Fibroblast of lung (primary cell): ENCODE measurements around the gene POLG2. TPM values are rescaled to one million over a fixed set of nuclear protein-coding genes. Genes with fewer than 3 reads are reported as not detected.

Experiments
- DNase-seq, 2 donors: peaks; one replicate each; pipeline versions ENCODE4 v3.0.0 to v3.0.0-alpha.2; 2010; ENCODE audit warnings: low read depth in 2 of 2
- H2AFZ ChIP-seq: 2 replicates; pipeline ENCODE4 v1.5.1; 2012; ENCODE audit warnings: low read length, control low read depth, inconsistent platforms
- H3K27ac ChIP-seq: 2 replicates; pipeline ENCODE4 v1.5.1; 2011; ENCODE audit warnings: low read length, control low read depth; ENCODE audit not compliant: insufficient read depth
- H3K27me3 ChIP-seq: 2 replicates; pipeline ENCODE4 v1.5.1; 2011; ENCODE audit warnings: mild to moderate bottlenecking, low read length; ENCODE audit not compliant: control insufficient read depth, insufficient read depth
- H3K36me3 ChIP-seq: 2 replicates; pipeline ENCODE4 v1.5.1; 2011; ENCODE audit warnings: low read length; ENCODE audit not compliant: control insufficient read depth, insufficient read depth
- H3K4me1 ChIP-seq: 2 replicates; pipeline ENCODE4 v1.5.1; 2011; ENCODE audit warnings: low read length; ENCODE audit not compliant: control insufficient read depth, insufficient read depth; ENCODE audit errors: extremely low read depth
- H3K4me2 ChIP-seq: 2 replicates; pipeline ENCODE4 v1.5.1; 2011; ENCODE audit warnings: low read length, control low read depth; ENCODE audit not compliant: insufficient read depth; ENCODE audit errors: extremely low read depth
- H3K4me3 ChIP-seq, 4 experiments: fragments of 200-600 bp in 1 of 4; sonication (generic) in 1 of 4; replicated peaks in 1 of 4; 2 replicates each; pipeline ENCODE4 v1.5.1; 2011 to 2016; ENCODE audit warnings: low read length in 4 of 4, low read depth in 3 of 4, mild to moderate bottlenecking in 3 of 4, control low read depth in 2 of 4, inconsistent platforms in 1 of 4, mixed read lengths in 1 of 4; ENCODE audit not compliant: insufficient read depth in 1 of 4; ENCODE audit errors: control extremely low read depth in 1 of 4
- H3K79me2 ChIP-seq: 2 replicates; pipeline ENCODE4 v1.5.1; 2012; ENCODE audit warnings: mild to moderate bottlenecking, low read length, inconsistent platforms; ENCODE audit not compliant: control insufficient read depth, insufficient read depth
- H3K9ac ChIP-seq: 2 replicates; pipeline ENCODE4 v1.5.1; 2011; ENCODE audit warnings: mild to moderate bottlenecking, low read length, control low read depth; ENCODE audit not compliant: insufficient read depth
- H3K9me3 ChIP-seq: 2 replicates; pipeline ENCODE4 v1.5.1; 2012; ENCODE audit warnings: low read depth, low read length; ENCODE audit not compliant: control insufficient read depth, insufficient read depth
- H4K20me1 ChIP-seq: 2 replicates; pipeline ENCODE4 v1.5.1; 2011; ENCODE audit warnings: low read length; ENCODE audit not compliant: control insufficient read depth, insufficient read depth; ENCODE audit errors: extremely low read depth
- EZH2 ChIP-seq: IDR thresholded peaks from 2 replicates; pipeline ENCODE4 v1.5.1; 2012; ENCODE audit warnings: low read length, control low read depth, mild to moderate bottlenecking; ENCODE audit errors: missing control alignments
- polyA plus RNA-seq, 2 donors: library from polyadenylated mRNA; depleted of rRNA in 1 of 2; stranded (reverse) in 1 of 2; unstranded in 1 of 2; fragments of >200 nt; gene quantifications; 2 replicates each; pipeline ENCODE4 v1.2.1, GENCODE V29; 2011 to 2012; ENCODE audit warnings: missing spikeins in 1 of 2
- total RNA-seq: library from RNA; depleted of rRNA; stranded (reverse); fragments of >200 nt; gene quantifications from 2 replicates; pipeline ENCODE4 v1.2.1, GENCODE V29; 2014
- TF ChIP-seq, protein P1 (sequence below), 2 donors: IDR thresholded peaks in 1 of 2; conservative IDR thresholded peaks in 1 of 2; 1 replicate in 1 of 2; 2 replicates in 1 of 2; pipeline ENCODE4 v1.5.1; 2011 to 2012; ENCODE audit warnings: low read length in 2 of 2, control low read depth in 1 of 2, inconsistent platforms in 1 of 2, low read depth in 1 of 2, mild to moderate bottlenecking in 1 of 2

The POLG2 gene
- total and polyA plus RNA-seq, 2 donors (not counting 1 experiment from before 2014, with no cell fraction given), result 6.9 to 21.3 TPM

DNA sequence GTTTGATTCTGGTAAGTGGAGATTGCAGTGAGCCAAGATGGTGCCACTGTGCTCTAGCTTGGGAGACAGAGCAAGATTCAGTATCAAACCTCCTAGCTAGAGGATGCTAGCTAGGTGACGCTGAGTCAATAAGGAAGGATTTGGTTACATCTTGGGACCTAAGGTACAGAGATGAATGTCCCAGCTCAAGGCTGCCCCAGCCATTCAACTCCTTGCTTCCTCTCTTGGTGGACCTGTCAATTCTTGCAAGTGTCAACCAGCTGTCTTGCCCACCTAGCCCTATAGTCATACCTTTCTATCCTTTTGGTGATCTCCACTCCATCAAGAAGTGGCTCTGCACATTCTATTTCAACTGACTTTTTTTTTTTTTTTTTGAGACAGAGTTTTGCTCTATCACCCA, 49.3 kb downstream of the POLG2 start:
- peaks cover 1% of the 10 kb centered on the region for H3K36me3 ChIP-seq
- H3K9me3 ChIP-seq, result no peaks in the 10 kb centered on the region
- no peak for DNase-seq
- no peak overlapping the region for H3K27ac ChIP-seq
- H3K79me2 ChIP-seq, result no peaks in the 10 kb centered on the region
- no peak overlapping the region for H2AFZ ChIP-seq
- no peak overlapping the region for H3K9ac ChIP-seq
- no peak overlapping the region for H3K4me2 ChIP-seq
- H3K27me3 ChIP-seq, result no peaks in the 10 kb centered on the region
- H4K20me1 ChIP-seq, result no peaks in the 10 kb centered on the region
- no peak for TF ChIP-seq EZH2
- TF ChIP-seq, protein P1, sequence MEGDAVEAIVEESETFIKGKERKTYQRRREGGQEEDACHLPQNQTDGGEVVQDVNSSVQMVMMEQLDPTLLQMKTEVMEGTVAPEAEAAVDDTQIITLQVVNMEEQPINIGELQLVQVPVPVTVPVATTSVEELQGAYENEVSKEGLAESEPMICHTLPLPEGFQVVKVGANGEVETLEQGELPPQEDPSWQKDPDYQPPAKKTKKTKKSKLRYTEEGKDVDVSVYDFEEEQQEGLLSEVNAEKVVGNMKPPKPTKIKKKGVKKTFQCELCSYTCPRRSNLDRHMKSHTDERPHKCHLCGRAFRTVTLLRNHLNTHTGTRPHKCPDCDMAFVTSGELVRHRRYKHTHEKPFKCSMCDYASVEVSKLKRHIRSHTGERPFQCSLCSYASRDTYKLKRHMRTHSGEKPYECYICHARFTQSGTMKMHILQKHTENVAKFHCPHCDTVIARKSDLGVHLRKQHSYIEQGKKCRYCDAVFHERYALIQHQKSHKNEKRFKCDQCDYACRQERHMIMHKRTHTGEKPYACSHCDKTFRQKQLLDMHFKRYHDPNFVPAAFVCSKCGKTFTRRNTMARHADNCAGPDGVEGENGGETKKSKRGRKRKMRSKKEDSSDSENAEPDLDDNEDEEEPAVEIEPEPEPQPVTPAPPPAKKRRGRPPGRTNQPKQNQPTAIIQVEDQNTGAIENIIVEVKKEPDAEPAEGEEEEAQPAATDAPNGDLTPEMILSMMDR (conservative IDR thresholded peaks at IDR 0.05 in 1 of 2, IDR thresholded peaks at IDR 0.05 in 1 of 2; ENCODE audit: low read depth in 1 of 2, low read length in 2 of 2), result no peak
- peaks cover 12% of the 10 kb centered on the region for H3K4me1 ChIP-seq
- no peak overlapping the region for H3K4me3 ChIP-seq

DNA sequence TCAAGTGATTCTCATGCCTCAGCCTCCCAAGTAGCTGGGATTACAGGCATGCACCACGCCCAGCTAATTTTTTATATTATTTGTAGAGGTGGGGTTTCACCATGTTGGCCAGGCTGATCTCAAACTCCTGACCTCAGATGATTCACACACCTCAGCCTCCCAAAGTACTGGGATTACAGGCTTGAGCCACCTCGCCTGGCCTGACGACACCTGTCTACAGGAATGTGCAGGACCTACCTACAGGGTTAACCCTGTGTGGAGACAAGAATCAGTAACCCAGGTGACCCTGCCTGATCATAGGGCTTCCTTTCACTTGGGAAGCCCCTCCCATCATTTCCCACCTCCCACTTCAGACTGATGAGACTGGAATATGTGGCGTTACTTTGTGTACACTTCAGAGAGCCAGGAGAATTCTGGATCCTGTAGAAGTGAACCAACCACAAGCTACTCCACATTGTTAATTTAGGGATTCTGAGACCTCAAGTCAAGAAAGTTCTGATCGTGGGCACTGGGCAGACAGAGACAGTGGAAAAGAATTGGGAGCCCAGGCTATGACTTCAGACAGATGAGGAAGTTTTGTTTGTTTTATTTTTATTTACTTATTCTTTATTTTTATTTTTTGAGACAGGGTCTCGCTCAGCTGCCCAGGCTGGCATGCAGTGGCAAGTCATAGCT, 53.6 kb downstream of the POLG2 start:
- no peak for DNase-seq
- no peak overlapping the region for H3K27ac ChIP-seq
- H3K27me3 ChIP-seq, result no peaks in the 10 kb centered on the region
- no peak overlapping the region for H2AFZ ChIP-seq
- H3K79me2 ChIP-seq, result no peaks in the 10 kb centered on the region
- peaks cover 11% of the 10 kb centered on the region for H3K4me1 ChIP-seq
- no peak overlapping the region for H3K4me3 ChIP-seq
- H3K4me2 ChIP-seq, result no peak overlapping the region
- H3K36me3 ChIP-seq, result no peaks in the 10 kb centered on the region
- no peaks in the 10 kb centered on the region for H3K9me3 ChIP-seq
- TF ChIP-seq EZH2, result no peak
- TF ChIP-seq, protein P1 (conservative IDR thresholded peaks at IDR 0.05 in 1 of 2, IDR thresholded peaks at IDR 0.05 in 1 of 2; ENCODE audit: low read depth in 1 of 2, low read length in 2 of 2), result no peak
- H3K9ac ChIP-seq, result no peak overlapping the region
- no peaks in the 10 kb centered on the region for H4K20me1 ChIP-seq

DNA sequence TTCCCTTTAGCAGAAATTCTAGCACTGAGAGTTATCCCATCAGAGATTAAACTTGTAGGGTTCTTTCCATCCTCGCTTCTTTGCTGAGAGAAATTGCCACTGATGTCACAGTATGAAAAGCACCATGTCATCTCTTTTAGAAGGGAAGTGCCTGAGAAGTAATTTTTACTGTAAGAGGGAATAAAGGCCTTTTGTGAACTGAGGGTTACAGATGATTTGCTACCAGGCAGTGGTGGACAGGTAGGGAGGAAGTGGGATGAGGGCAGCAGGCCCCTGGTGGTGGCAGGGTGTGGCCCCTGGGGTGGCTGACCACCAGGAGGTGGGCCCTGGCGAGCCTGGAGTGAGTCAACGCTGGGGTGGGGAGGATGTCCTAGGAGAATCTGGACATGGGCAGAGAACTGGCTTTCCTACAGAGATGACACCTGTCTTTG, 54.3 kb downstream of the POLG2 start:
- H3K36me3 ChIP-seq, result no peaks in the 10 kb centered on the region
- H3K9me3 ChIP-seq, result no peaks in the 10 kb centered on the region
- no peak overlapping the region for H3K4me3 ChIP-seq
- H3K27me3 ChIP-seq, result no peaks in the 10 kb centered on the region
- no peaks in the 10 kb centered on the region for H3K79me2 ChIP-seq
- peak overlapping the region; percentile 73 for H2AFZ ChIP-seq
- TF ChIP-seq, protein P1 (conservative IDR thresholded peaks at IDR 0.05 in 1 of 2, IDR thresholded peaks at IDR 0.05 in 1 of 2; ENCODE audit: low read depth in 1 of 2, low read length in 2 of 2), result no peak
- no peak for TF ChIP-seq EZH2
- no peak overlapping the region for H3K4me2 ChIP-seq
- DNase-seq, result no peak
- H4K20me1 ChIP-seq, result no peaks in the 10 kb centered on the region
- H3K9ac ChIP-seq, result no peak overlapping the region
- peaks cover 7% of the 10 kb centered on the region for H3K4me1 ChIP-seq
- H3K27ac ChIP-seq, result peak overlapping the region; percentile 34
